NCI-H2107 treated with DMSO at 0.1 percent for 48 hours (cell line): ENCODE measurements around the gene PRDM16.

ENCODE experiments used
- DNase-seq: peaks from one replicate; lab custom pipeline; 2025; ENCODE audit not compliant: unreplicated experiment; lab: John Stamatoyannopoulos, UW

Gene PRDM16

DNA sequence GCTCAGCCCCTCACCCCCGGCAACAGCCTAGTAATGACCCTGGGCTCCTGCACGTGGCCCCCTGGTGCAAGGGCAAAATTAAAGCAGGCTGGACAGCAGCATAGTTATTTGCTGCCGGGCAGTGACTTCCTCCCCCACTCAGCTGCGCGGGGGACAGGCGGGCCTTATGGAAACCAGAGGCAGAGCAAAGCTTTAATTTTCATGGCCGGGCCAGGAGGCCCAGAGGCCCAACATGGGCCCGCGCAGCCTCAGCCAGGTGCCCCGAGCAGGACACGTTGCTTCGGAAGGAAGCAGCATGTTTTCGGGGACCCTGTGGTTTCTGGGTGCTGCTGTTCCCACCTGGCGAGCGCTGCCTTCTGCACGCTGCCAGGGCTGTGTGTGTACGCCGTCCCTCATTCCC lies 295.5 kb downstream of the PRDM16 start:
- DNase-seq = no peak

DNA sequence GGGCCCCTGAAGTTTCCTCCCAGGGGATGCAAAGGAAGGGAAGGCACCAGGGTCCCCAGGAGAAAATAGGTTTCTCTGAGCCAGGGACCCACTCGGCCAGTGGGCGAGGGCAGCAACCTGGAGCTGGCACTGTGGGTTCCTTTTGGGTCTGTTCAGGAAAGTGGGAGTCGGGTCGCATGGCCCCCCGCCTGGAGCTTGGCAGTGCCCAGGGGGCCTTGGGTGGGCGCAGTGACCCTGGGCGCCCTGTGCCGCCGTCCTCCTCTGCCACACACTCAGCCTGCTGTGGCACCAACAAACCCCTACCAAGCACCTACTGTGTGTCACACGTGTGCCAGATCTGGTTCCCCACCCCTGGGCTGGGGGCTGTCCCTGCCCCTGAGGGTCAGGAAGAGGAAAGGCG lies 296.0 kb downstream of the PRDM16 start:
- DNase-seq = no peak

DNA sequence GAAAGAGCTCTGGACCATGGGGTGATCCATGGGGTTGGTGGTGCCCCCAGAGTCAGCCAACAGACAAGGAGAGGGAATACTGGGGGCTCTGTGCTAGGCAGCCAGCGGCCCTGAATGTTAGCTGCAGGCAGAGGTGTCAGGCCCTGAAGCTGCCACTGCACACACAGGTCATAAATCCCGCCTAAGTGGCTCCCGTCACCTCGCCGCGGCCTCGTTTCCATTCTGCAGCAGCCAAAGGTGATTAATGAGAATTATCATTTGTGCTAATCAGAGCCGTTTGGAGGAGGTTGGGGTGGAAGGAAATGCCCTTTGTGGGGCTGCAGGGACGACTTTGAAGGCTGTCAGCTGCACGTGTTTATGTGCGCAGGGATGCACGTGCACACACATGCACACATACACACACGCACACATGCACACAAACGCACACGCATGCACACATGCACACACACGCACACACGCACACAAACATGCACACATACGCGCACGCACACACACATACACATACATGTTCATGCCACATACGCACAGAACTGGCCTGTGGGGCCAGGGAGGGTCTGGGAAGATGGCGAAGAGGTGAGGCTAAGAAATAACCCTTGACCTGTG lies 296.6 kb downstream of the PRDM16 start:
- no peak for DNase-seq

DNA sequence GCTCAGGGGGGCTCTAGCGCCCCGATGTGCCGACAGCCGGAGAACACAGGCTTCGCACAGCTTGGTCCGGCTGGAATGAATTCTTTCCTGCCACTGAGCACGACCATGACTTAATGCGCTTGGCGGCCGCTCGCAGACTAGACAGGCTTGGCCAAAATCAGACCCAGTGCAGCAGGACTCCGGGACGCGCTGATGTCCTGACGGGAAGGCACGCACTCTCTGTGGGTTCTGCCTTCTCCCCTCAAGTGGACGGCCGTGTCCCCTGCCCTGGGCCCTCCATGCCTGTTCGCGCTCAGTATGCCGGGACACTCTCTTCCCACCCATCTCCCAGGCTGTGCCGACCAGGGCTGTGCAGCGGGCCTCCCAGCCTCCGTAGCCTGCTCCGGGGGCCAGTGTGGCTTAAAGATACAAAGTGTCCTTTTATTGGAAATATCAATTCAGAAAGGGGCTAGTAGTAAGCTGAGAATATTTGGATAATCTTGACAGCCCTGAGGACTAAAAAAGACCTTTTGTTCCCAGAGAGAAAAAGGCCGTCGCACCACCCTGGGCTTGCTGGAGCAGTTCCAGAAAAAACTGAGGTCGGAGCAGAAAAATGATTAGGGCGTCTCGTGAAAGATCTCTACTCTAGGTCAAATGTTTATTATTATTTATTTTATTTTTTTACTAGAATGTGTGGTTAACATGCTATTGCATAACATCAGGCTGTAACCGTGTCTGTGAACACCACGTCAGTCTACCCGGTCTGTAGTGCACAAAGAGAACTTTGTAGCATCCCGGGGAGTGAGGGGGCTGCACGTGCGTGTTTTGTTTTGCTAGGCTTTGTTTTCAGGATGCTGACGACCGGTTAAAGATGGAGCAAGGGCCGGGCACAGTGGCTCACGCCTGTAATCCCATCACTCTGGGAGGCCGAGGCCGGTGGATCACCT lies 297.4 kb downstream of the PRDM16 start:
- DNase-seq = no peak

DNA sequence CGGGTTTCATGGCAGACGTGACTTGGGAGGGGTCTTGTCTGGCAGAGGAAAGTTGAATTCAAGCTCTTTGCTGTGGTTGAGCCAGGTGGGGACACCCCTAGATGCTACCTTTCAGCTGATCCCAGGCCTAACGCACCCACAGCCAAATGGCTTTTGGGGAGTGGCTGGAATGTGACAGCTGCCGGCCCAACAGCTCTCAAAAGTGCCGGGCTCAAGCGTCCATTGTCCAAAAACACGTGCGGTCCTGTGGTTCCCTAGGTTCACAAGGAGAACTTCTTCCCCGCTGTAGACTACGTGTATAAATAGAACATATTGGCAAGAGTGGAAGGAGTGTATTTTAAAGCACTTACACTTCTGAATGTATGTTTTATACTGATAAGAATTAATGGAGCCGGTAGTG lies 298.4 kb downstream of the PRDM16 start:
- no peak for DNase-seq

DNA sequence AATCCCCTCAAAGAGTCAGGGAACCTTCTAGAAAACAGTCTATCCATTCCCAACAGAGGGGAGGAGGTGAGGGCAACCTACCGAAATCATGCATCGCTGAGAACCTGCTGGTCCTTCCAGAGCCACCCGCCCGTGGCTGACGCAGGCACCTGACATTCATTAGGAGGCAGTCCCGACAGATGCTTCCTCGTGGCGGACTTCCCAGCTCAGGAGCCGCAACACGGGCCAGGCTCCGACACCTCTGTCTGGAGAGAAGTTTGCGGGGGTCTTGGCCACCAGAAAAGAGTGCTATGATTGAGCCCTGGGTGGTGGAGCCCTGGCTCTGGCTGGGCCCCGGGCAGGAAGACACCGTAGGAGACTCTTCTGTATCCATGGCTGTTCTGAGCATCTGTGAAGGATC lies 299.1 kb downstream of the PRDM16 start:
- no peak for DNase-seq

DNA sequence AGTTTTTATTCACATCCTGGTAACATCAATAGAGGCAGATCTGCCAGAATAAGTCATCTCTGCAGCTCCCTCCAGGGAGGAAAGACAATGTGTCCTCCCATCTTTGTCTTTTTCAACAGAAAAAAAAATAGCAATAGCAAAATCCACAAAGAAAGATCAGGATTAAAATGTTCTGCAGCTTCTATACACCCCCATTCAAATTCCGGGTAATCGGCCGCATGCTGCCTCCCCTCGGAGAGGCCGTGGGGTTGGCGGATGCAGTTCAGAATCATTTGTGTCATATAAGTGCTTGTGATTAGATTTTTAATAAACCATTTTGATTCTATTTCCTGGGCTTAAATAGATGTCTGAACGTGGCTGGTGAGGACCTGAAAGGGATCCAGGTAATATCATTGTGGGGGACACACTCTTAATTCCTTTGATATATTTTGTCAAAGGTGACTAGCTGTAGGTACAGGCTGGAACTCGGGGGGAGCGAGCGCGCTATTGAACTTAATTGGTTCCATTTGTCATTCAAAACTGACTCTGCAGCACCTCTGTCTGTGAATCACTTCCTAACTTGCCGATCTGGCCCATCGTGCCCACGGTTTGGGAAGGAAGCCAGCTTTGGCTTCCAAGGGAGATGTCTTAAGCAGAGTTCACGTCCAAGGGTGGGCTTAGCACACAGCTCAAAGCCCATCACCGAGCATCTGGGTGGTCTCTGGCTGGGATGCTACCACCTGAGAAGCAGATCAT lies 299.9 kb downstream of the PRDM16 start:
- DNase-seq = no peak

DNA sequence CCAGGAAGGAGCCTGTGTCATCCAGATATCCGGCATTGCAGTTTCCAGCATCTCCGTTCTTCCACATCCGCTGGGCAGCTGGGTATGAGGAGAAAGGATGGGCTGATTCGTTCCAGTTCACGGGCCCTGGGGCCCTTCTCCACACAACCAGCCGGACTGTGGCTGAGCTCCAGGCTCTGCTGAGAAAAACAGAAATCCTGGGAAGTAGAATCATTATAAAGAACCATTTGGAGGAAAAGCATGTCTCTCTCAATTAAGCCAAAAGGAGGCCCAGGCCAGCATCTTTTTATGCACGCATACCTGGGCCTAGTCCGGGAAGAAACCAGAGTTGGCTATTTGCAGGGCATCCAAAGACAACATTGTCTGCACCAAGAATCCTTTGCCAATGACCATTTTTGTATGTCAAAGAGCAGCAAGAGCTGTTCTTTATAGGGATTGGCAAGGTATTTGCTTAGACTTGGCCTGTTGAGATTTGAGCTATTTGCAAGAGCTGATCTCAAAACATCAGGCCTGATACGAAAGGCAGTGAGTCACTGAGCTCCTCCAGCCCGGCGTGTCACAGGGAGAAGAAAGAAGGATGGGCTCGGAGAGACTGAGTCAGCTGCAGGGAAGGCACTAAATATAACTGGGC lies 300.6 kb downstream of the PRDM16 start:
- DNase-seq = no peak

DNA sequence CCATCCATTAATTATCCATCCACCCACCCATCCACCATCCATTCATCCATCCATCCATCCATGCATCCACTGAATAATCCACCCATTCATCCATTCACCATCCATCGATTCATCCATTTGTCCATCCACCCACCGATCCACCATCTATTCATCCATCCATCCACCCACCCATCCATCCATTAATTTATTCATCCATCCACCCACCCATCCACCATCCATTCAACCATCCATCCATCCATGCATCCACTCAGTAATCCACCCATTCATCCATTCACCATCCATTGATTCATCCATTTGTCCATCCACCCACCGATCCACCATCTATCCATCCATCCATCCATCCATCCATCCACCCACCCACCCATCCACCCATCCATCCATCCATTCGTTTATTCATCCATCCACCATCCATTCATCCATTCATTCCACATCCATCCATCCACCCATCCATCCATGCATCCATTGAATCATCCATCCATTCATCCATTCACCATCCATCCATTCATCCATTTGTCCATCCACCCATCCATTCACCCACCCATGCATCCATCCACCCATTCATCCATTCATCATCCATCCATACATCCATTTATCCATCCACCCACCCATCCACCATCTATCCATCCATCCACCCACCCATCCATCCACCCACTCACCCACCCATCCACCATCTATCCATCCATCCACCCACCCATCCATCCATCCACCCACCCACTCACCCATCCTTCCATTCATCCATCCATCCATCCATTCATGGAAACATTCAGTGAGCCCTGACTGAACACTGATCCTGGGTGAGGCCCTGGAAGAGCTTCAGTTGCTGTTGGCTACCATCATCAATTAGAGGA lies 302.1 kb downstream of the PRDM16 start:
- no peak for DNase-seq

DNA sequence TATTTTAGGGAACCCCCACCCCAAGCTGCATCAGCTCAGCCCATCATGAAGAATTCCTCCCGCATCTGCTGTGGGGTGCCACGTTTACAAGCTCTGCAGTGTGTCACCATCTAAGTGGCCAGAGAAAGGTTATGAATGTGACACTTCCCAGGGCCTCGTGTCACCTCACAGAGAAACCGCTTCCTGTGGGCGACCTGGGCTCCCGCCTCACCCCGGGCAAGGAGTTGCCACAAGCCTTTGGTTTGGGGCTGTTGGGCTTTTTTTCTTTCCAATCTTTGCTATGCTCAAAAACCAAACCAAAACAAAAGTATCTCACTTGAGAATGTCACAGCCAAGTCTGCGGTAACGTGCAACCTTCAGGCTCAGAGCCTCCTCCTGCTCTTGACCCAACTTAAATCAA lies 303.3 kb downstream of the PRDM16 start:
- DNase-seq = no peak

DNA sequence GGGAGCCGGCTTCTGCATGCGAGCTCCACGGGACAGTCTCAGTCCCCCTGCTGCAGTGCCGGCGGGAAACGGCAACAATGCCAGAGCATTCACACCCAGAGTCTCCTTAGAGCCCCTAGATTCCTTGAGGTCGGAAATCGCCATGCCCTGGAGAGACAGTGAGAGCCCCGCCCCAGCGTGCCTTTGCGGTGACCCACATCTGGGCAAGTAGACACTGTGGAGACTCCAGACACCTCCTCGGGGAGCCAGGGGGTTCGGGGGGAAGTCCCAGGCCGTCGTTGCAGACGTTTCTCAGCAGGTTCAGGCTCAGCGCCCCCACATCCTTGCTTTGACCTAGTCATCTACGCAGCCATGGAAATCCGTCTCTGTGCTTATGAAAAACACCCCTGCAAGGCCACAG lies 304.2 kb downstream of the PRDM16 start:
- DNase-seq = no peak

DNA sequence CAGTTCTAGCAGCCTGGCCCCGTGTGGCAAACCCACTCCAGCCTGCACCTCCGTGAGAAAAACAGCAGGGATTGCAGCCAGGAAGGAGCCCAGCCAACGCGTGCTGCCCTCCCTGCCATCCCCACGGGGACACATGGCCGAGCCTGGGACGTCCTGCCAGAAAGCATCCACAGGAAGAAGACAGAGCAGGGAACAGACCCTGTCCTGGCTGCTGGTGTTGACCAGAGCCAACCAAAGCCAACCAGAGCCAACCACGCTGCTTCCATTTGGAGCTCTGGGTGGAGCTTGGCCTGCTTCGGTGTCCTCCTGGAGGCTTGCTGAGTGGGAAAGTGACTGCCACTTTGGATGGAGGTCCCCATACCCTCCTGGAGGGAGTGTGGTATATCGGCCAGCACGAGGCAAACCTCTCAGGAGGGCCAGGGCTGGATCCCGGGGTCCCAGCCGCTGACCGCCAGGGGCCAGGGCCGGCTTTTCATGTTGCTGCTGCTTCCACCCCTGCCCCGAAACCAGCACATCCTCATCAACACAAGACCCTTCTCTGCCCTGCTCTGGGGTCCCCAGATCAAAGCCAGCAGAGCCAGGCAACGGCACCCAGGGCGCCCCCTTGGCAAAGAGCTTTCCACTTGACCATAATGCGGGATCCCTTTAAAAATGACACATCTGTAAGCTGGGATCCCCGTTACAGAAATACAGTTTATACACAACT lies 304.9 kb downstream of the PRDM16 start:
- no peak for DNase-seq

DNA sequence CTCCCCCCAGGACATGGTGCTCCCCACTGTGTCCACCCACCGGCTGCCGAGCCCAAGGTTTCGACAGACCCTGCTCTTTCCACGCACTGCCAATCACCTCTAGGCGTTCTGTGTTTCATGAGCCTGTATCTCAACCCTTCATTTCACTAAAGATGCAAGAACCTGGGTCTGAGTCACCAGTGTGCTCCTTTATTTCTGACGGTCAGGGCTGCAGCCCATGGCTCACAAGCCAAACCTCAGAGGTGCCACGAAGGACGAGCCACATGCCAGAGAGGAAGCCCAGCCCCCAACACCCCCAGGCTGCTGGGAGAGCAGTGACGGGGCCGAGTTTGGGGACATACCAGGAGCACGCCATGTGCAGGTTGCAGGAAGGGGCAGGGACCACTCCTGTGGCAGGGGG lies 306.2 kb downstream of the PRDM16 start:
- no peak for DNase-seq

DNA sequence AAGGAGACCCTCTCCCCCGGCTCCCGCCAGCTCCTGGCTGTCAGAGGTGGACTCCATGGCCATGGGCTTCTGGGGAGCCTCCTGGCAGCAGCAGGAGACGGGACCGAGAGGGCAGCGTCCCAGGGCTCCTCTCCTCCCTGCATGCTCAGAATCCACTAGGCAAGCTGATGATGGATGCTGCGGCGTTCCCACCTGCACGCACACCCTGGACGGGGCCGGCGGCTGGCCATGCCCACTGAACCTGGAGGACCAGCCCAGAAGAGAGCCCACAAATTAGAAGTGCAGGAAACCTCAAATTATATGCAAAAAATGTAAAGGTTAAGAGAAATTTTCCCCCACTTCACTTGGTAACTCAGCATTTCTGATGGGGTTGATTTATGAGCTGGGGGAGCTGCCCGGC lies 308.2 kb downstream of the PRDM16 start:
- DNase-seq = no peak

DNA sequence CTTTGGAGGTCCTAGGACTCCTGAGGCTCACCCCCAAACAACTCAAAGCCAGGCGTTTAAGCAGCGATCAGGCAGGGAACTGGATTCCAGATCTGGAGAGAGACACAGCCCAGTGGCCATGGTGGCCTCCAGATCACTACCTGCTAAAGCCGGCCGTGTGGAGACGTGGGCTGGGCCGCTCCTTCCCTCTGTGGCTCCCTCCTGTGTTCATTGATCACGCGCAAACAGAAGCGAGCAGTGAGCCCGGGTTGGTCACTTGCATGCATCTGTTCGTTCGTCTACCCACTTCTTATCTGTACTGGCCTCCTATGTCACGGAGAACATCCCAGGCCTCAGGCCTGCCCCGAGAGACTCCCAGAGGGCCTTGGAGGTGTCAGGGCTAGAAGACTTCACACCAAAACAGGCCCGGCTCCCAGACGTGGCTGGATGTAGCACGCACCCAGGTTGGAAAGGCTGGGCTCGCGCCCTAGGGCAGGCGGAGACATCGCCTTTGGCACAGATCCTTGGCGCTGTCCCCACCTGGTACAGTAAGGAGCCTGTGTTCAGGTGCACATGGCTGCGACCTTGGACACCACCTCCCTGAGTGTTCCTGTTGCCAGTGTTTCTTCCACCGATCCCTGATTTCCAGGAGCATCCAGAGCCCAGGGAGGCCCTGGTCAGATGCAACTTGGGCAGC lies 308.7 kb downstream of the PRDM16 start:
- no peak for DNase-seq

DNA sequence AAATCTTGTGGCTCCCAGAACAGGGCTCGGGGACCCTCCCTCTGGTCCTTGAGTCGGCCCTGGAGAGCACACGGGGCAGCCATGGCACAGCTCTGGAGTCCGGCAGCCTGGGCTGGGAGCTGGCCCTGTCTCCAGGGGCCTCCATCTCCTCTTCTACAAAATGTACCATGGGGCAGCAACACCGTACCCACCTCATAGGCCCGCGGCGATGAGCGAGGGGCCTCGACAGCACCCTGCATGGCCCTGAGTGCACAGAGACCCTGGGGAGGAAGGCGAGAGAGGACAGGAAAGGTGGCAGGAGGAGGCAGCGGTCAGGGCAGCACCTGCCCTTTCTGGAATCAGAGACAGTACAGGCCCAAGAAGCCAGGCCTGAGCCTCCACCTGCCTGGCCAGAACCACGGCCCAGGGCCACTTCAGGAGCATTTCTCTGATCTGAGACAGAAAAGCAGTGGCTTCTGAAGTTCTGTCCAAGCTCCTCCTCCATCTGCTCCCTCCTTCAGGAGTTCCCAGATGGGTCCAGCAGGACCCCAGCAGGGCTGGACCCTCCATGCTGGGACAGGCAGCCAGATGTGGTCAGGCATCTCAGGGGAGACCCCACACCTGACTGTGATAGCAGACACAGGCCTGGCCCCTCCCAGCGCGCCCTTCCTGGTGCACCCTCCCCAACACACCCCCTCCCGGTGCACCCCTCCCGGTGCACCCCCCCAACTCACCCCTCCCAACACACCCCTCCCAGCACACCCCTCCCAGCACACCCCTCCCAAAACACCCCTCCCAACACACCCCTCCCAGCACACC lies 309.6 kb downstream of the PRDM16 start:
- DNase-seq = no peak

DNA sequence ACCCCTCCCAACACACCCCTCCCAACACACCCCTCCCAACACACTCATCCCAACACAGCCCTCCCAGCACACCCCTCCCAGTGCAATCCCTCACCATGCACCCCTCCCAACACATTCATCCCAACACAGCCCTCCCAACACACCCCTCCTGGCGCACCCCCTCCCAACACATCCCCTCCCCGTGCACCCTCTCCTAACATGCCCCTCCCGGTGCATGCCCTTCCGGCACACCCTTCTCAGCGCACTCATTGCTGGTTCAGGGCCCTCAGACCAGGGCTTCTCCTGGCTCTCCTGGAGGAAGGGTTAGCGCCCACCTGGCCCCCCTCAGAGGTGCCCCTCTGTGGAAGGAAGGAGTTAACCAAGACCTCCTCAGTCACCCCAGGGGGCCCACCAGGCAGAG lies 310.9 kb downstream of the PRDM16 start:
- DNase-seq = no peak

DNA sequence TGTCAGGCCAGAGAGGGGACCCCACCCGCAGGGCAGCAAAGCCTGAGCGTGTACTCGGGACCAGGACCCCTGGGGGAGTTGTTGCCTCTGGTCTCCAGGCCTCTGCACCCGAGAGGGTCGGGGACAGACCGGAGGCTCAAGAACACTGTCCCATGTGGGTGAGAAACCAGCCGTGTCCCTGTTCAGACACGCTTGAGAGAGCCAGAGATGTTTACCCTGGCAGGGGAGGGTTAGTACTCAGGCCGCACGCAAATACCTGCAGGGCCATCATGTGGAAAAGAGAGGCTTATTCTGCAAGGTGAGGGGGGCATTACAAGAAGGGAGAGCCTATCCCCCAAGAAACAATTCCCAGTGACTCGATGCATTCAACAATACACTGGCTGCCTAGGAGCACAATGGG lies 311.5 kb downstream of the PRDM16 start:
- DNase-seq = no peak

DNA sequence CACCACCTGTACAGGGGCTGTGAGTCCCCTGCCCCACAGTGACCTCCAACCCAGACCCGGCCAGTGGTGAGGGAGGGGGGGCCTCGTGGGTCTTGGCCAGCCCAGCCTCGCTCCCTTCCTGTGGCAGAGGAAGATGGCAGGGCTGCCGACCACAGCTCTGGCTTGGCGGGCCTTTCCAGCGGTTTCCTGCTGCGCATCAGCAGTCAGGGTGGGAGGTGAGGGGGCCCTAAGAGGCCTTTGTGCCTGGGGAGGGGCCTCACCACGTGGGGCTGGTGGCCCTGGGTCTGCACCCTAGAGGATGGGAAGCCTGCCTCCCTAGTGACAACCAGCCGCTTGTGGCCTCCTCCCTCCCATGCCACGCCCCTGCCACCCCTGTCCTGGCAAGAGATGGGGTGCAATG lies 312.9 kb downstream of the PRDM16 start:
- DNase-seq = no peak
